Keratinocyte (primary cell): Measurements from ENCODE around the gene DGLUCY. TPM values are rescaled to one million over a fixed set of nuclear protein-coding genes. Genes with fewer than 3 reads are reported as not detected.
"Not testable (repeated sequence)": the region's sequence is repeated elsewhere in the genome, so short reads cannot be mapped to it uniquely, and the experiment has no call there.

Experiments
- DNase-seq: peaks from one replicate; pipeline ENCODE4 v3.0.0-alpha.2; 2011; ENCODE audit warnings: low read depth, missing footprints, low spot score
- FAIRE-seq: peaks from 2 replicates; lab custom pipeline; 2011; peaks lifted over from hg19 to GRCh38; lab: Jason Lieb, UNC
- H2AFZ ChIP-seq: 2 replicates; pipeline ENCODE4 v1.6.0; 2012; ENCODE audit warnings: low read length, control low read depth, inconsistent platforms; ENCODE audit not compliant: control insufficient read depth
- H3K27ac ChIP-seq: 2 replicates; pipeline ENCODE4 v1.5.1; 2011; ENCODE audit warnings: low read length; ENCODE audit not compliant: control insufficient read depth, insufficient read depth
- H3K27me3 ChIP-seq: 3 replicates; pipeline ENCODE4 v1.6.0; 2011; ENCODE audit warnings: low read length; ENCODE audit not compliant: control insufficient read depth, insufficient read depth; ENCODE audit errors: extremely low read depth
- H3K36me3 ChIP-seq, 2 experiments: 2 replicates in 1 of 2; 3 replicates in 1 of 2; pipeline ENCODE4 v1.5.1; 2011; ENCODE audit warnings: low read length in 2 of 2, mild to moderate bottlenecking in 1 of 2; ENCODE audit not compliant: control insufficient read depth in 2 of 2, insufficient read depth in 2 of 2; ENCODE audit errors: extremely low read depth in 1 of 2
- H3K4me1 ChIP-seq: 3 replicates; pipeline ENCODE4 v1.5.1; 2011; ENCODE audit warnings: low read length; ENCODE audit not compliant: control insufficient read depth, insufficient read depth; ENCODE audit errors: extremely low read depth
- H3K4me2 ChIP-seq: 3 replicates; pipeline ENCODE4 v1.6.0; 2011; ENCODE audit warnings: low read depth, low read length; ENCODE audit not compliant: control insufficient read depth, insufficient read depth; ENCODE audit errors: extremely low read depth
- H3K4me3 ChIP-seq, 3 experiments: fragments of 200-600 bp in 1 of 3; sonication (generic) in 1 of 3; 2 replicates in 2 of 3; 3 replicates in 1 of 3; pipeline ENCODE4 v1.5.1; 2011 to 2016; ENCODE audit warnings: low read length in 3 of 3, mild to moderate bottlenecking in 3 of 3, control low read depth in 2 of 3, inconsistent platforms in 1 of 3, low read depth in 1 of 3, mixed read lengths in 1 of 3, mixed run types in 1 of 3, moderate library complexity in 1 of 3; ENCODE audit not compliant: control insufficient read depth in 2 of 3, insufficient read depth in 2 of 3; ENCODE audit errors: extremely low read depth in 1 of 3
- H3K79me2 ChIP-seq: 2 replicates; pipeline ENCODE4 v1.6.0; 2012; ENCODE audit warnings: low read length; ENCODE audit not compliant: control insufficient read depth, insufficient read depth
- H3K9ac ChIP-seq: 3 replicates; pipeline ENCODE4 v1.6.0; 2011; ENCODE audit warnings: low read length; ENCODE audit not compliant: control insufficient read depth, insufficient read depth; ENCODE audit errors: extremely low read depth
- H3K9me1 ChIP-seq: 3 replicates; pipeline ENCODE4 v1.6.0; 2011; ENCODE audit warnings: low read length; ENCODE audit not compliant: control insufficient read depth, insufficient read depth; ENCODE audit errors: extremely low read depth
- H3K9me3 ChIP-seq: 2 replicates; pipeline ENCODE4 v1.5.1; 2012; ENCODE audit warnings: low read depth, low read length; ENCODE audit not compliant: control insufficient read depth
- H4K20me1 ChIP-seq: 3 replicates; pipeline ENCODE4 v1.6.0; 2011; ENCODE audit warnings: low read length; ENCODE audit not compliant: control insufficient read depth, insufficient read depth; ENCODE audit errors: extremely low read depth
- CTCF ChIP-seq, 3 experiments: IDR thresholded peaks in 1 of 3; conservative IDR thresholded peaks in 1 of 3; optimal IDR thresholded peaks in 1 of 3; 2 replicates in 2 of 3; 3 replicates in 1 of 3; pipeline versions ENCODE3 to v1.5.1; 2011; ENCODE audit warnings: low read length in 3 of 3, mild to moderate bottlenecking in 3 of 3, moderate library complexity in 2 of 3, control low read depth in 1 of 3, inconsistent platforms in 1 of 3; ENCODE audit not compliant: insufficient read depth in 2 of 3; ENCODE audit errors: extremely low read depth in 1 of 3
- EZH2 ChIP-seq: IDR thresholded peaks from one replicate; pipeline ENCODE4 v1.6.1; 2012; ENCODE audit warnings: inconsistent platforms, mild to moderate bottlenecking, low read length, moderate library complexity
- dilution Hi-C: fragments of 300-500 bp; cut with MboI; formaldehyde crosslinking; loops from one replicate; pipeline ENCODE4 v1.7.0; 2020; ENCODE audit warnings: low sequenced_read_pairs; ENCODE audit not compliant: extremely low pct_ligation_motif_present
- polyA plus RNA-seq, 5 experiments: library from polyadenylated mRNA; depleted of rRNA in 3 of 5; stranded (reverse) in 3 of 5; stranded (forward) in 1 of 5; unstranded in 1 of 5; fragments of >200 nt; gene quantifications; 1 replicate in 1 of 5; 2 replicates in 3 of 5; 3 replicates in 1 of 5; pipeline versions ENCODE4 v1.2.1 to v1.2.3, GENCODE V29; 2011 to 2012; ENCODE audit warnings: missing spikeins in 2 of 5, low read depth in 1 of 5, low replicate concordance in 1 of 5

DGLUCY gene
- polyA plus RNA-seq, 1 donor (not counting 4 experiments of a cell fraction or from before 2014, with no cell fraction given) = 19.4 TPM

DNA sequence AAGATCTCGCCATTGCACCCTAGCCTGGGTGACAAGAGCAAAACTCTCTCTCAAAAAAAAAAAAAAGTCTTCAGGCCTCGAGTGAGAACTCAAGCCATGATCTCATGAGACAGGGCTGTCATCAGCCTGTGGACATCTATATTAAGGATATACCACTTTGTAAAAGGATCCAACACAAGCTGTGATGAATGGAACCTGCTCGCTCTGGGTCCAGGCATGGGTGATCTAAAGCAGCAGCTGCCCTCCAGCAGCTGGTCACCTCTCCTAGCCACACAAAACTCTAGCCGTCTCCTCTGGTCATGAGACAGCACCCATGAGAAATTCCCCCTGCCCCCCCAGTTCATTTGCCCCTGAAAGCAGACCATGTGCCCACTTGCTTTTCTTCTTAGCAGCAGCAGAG lies 19.1 kb upstream of the DGLUCY start:
- H3K4me3 ChIP-seq = no peak overlapping the region
- no peaks in the 10 kb centered on the region for H3K36me3 ChIP-seq
- dilution Hi-C loops = no loop called here
- no peak overlapping the region for H3K9ac ChIP-seq
- peaks cover 3% of the 10 kb centered on the region for H3K4me1 ChIP-seq
- H2AFZ ChIP-seq = no peak overlapping the region
- TF ChIP-seq CTCF (optimal IDR thresholded peaks at IDR 0.05 in 1 of 3, IDR thresholded peaks at IDR 0.05 in 1 of 3, conservative IDR thresholded peaks at IDR 0.05 in 1 of 3; ENCODE audit: extremely low read depth in 1 of 3, insufficient read depth in 2 of 3, low read length in 3 of 3) (no peak), EZH2 (no peak)
- no peaks in the 10 kb centered on the region for H3K9me1 ChIP-seq
- no peak overlapping the region for H3K27ac ChIP-seq
- H3K27me3 ChIP-seq = no peaks in the 10 kb centered on the region
- no peak for DNase-seq
- no peaks in the 10 kb centered on the region for H3K9me3 ChIP-seq
- H3K79me2 ChIP-seq = no peaks in the 10 kb centered on the region
- FAIRE-seq = no peak
- H4K20me1 ChIP-seq = no peaks in the 10 kb centered on the region
- no peak overlapping the region for H3K4me2 ChIP-seq

- no peak for FAIRE-seq
- H4K20me1 ChIP-seq = no peaks in the 10 kb centered on the region
- dilution Hi-C loops = no loop called here
Measured at GRCh38 chr14:91095178-91095577, 18.7 kb upstream of the DGLUCY start.

GRCh38 chr14:91097657-91098056 lies 16.2 kb upstream of the DGLUCY start:
- H3K27me3 ChIP-seq, H3K9me3 ChIP-seq, H3K9me1 ChIP-seq, dilution Hi-C loops, H3K36me3 ChIP-seq, DNase-seq, H3K27ac ChIP-seq, H4K20me1 ChIP-seq, H2AFZ ChIP-seq, FAIRE-seq, H3K4me2 ChIP-seq, H3K9ac ChIP-seq, H3K79me2 ChIP-seq, H3K4me3 ChIP-seq, H3K4me1 ChIP-seq: not testable (repeated sequence)

More at GRCh38 chr14:91095178-91095577, 18.7 kb upstream of the DGLUCY start:
- H3K9ac ChIP-seq = no peak overlapping the region
- H3K4me3 ChIP-seq = no peak overlapping the region
- peaks cover 3% of the 10 kb centered on the region for H3K4me1 ChIP-seq
- no peak overlapping the region for H2AFZ ChIP-seq
- H3K9me3 ChIP-seq = no peaks in the 10 kb centered on the region
- no peaks in the 10 kb centered on the region for H3K9me1 ChIP-seq
- TF ChIP-seq EZH2 (no peak), CTCF (optimal IDR thresholded peaks at IDR 0.05 in 1 of 3, IDR thresholded peaks at IDR 0.05 in 1 of 3, conservative IDR thresholded peaks at IDR 0.05 in 1 of 3; ENCODE audit: extremely low read depth in 1 of 3, insufficient read depth in 2 of 3, low read length in 3 of 3) (no peak)
- H3K27me3 ChIP-seq = no peaks in the 10 kb centered on the region
- no peaks in the 10 kb centered on the region for H3K79me2 ChIP-seq
- no peak overlapping the region for H3K27ac ChIP-seq
- H3K36me3 ChIP-seq = no peaks in the 10 kb centered on the region
- DNase-seq = no peak
- no peak overlapping the region for H3K4me2 ChIP-seq
